GM21737 (cell line): ENCODE data around the gene PARVG.

ENCODE experiments used
- ATAC-seq: cut with Tn5 transposase; IDR thresholded peaks from one replicate; pipeline ENCODE4 v1.9.1; 2021; ENCODE audit warnings: mild to moderate bottlenecking, moderate library complexity; ENCODE audit not compliant: unreplicated experiment

Gene PARVG, protein sequence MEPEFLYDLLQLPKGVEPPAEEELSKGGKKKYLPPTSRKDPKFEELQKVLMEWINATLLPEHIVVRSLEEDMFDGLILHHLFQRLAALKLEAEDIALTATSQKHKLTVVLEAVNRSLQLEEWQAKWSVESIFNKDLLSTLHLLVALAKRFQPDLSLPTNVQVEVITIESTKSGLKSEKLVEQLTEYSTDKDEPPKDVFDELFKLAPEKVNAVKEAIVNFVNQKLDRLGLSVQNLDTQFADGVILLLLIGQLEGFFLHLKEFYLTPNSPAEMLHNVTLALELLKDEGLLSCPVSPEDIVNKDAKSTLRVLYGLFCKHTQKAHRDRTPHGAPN

DNA sequence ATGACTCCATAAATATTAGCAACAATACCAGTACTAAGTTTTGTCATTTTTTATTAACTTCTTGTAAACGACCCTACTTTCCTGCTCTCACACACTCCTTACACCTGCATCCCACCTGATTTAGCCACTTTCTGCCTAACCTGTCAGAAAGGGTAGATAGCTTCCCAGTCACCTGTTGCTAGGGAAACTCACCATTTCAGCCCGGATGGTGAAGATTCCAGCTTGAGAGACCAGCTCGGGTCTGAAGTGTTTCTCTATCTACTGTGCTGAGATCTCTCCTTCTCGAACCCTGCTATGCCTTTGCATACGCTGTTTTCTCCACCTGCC lies at the start of gene PARVG:
TSS of gene PARVG (plus strand) at position 220 of the 327 bp plus-strand sequence. CDS start 2,405 bp downstream, outside the sequence.
- no peak for ATAC-seq

DNA sequence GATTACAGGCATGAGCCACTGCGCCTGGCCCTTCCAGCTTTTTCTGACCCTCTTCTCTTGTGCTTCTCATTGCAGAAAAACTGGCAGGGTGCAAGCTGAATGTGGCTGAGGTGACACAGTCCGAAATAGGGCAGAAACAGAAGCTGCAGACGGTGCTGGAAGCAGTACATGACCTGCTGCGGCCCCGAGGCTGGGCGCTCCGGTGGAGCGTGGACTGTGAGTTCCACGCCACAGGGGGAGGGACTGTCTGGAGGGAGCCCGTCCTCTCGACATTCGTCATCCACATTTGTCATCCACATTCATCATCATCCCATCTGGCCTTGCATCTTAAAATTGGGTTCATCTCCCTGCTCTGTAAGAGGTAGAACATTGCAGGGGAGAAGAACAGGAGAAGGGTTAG lies 49.3 kb upstream of the PARVG start:
- no peak for ATAC-seq

DNA sequence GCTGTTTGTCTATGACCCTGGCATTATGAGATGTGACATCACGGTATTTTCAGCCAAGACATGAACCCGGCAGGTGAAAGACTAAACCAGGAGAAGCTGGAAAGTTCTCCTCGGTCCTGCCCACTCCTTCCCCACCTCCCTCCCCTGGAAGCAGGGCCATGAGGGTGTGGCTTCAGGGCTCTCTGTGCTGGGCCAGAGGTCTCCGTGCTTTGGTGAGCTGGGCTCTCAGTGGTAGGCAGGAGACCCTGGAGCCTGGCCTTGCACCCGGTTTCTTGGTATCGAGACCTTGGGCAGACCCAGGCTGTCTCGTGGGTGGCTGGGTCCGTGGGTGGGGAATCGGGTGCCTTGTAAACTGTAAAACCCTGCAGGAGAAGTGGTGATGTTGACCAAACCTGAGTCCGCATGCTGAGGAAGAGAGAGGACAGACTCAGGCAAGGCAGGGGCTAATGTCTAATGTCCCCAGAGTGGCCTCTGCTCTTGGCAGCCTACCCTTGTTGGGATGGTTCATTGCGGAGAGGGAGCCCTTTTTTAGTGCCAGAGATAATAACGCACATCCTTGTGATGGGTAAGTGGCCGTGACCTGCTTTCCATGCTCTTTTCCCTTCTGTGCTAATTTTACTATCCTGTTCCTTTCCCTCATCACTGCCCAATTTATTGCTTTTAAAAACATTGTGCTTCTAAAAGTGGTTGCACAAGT lies 48.6 kb upstream of the PARVG start:
- no peak for ATAC-seq

DNA sequence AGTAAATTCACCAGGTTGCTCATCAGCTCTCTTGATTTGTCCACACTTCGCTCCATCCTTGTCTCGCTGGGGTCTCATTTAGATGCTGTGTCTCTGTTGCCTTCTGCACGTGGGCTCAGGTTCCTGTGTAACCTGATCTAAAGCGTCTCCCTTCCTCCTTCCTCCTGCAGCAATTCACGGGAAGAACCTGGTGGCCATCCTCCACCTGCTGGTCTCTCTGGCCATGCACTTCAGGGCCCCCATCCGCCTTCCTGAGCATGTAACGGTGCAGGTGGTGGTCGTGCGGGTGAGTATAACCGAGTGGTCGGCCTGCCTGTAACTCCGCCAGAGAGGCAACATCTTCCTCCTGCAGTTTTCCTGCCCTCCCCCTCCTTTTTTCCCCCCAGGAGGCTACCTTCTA lies 48.0 kb upstream of the PARVG start:
- ATAC-seq, result no peak

DNA sequence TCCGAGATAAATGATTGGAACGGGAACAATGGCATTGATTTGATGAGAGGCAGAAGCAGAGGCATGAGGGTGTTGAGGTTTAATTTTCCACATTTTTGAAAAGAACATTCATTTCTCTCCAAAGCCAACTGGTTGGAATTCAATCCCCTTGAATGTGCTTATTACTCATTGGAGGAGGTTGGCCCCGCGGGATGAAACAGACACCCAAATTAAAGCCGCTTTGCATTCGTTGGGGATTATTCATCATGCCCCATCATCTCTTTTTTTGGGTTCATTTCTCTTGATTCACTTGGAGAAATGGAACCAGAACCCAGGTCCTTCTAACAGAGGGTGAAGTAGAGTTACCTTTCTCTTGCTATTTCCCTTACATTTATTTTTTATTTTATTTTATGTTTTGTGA lies 47.6 kb upstream of the PARVG start:
- no peak for ATAC-seq

DNA sequence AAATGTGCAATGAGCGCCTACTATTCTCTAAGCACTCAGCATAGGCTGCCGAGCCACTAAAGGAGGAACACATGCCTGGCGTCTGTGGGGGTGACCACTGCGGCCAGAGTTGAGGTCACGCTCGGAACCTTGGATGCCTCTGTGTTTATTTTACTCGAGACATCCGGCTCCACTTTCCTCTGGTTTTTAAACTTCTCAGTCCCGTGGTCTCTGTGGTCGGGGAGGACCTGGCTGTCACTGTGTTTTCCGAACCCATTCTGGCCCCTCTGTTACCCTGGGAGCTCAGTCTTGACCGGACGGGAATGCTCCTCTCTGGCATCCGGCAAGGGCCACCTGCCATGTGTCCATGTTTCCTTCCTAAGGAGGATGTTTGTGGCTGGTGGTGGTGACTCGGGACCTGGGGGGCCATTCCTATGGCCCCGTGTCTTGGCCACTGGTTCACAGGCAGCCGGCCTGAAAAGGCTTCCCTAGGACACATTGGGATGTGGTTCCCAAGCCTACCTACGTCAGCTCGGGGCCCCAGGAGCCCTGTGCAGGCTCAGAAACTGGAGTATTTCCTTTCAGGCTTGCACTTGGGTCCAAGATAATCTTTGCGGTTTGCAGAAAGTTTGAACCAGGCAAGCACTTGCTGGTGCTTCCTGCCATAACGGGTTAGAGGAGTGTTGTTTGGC lies 46.7 kb upstream of the PARVG start:
- no peak for ATAC-seq

DNA sequence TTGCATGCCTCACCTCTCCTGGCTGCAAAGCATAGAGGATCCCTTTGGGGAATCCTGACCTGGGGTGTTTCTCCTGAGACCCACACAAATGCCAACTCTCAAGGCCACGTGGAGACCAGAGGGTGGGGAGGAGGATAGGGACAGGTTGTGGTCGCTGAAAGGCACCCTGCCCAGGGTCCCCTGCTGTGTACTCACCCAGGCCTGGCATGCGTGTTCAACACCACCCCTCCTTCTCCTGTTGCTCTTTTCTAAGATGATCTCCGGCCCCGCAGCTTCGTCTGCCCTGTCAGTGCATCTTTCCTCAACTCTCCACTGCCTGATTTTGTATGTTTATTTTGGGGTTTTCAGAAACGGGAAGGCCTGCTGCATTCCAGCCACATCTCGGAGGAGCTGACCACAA lies 44.6 kb upstream of the PARVG start:
- no peak for ATAC-seq

DNA sequence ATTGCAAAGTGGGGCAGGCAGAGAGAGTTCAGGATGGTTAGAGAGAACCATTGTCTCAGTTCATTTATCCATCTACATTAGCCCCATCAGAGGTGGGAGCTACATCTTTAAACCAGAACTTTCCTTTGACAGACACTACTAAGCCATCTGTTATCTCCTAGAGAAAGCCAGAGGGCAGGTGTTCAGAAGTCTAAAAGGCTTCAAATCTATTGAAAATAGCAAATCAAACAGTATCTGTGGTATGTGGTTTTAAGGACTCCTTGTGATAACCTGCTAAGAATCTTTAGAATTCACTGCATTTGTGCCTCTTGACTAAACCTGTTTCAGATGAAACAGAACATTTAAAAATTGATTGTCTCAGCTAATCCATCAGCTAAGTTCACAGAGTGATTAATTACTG lies 43.9 kb upstream of the PARVG start:
- ATAC-seq, result no peak

DNA sequence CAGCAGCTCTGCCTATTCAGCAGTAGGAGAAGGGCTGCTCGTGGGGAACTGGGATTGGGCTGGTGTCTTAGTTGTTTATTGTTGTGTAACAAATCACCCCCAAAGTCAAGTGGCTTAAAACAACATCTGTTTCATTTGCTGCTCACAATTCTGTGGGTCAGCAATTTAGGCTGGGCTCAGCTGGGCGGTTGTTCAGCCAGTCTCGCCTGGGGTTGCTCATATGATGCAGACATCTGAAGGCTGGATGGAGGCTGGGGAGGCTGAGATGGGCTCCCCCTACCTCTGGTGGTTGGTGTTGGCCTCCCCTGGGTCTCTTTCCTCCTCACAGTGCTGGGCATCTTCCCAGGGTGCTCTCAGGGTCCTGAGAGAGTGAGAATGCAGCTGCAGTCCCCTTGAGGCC lies 43.3 kb upstream of the PARVG start:
- ATAC-seq, result no peak

DNA sequence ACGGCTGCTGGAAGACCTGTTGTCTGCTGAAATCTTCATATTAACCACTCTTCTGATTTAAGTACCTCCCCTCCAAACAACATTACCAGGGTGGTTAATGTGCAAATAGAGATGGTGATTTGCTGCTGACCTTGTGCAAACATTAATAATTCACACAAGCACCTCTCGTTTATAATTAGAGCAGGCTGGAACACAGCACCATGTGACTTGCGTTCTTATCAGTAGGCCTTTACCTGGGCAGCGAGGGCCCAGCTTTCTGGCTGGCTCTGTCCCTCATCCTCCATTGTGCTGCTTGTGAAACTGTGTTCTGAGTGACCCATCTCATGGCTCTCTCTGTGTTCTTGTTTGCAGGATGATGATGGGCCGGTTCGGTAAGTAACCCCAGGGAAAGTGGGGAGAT lies 41.0 kb upstream of the PARVG start:
- no peak for ATAC-seq

DNA sequence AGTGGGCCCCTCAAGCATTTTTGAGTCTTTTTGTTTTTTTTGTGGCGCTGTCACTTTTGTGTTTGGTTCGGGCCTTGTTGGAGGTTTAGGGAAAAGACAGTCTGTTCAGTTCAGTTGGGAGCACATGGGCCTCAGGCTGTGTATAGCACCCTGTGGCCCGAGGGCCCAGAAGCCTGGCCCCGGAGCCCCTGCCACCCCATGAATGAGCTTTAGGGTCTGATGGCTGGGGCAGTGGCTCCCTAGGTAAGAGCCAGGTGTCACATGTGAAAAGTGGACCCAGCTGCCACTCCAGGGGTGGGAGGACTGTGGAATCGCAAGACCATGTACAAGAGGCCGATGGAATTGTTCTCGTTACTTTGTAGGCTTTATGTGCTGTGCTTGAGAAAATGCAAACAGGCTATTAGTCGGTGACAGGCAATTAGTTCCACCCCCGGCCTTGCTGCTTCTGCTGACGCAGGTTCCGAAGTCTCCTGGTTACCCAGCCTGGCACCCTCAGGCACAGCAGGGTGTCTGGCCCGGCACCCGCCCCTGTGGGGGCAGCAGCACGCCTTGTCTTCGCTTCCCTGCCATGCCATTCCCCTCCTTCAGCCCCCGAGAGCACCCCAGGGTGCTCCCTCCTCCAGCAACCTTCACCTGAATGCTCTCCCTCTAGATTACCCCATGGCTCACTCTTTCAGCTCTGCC lies 38.2 kb upstream of the PARVG start:
- no peak for ATAC-seq

DNA sequence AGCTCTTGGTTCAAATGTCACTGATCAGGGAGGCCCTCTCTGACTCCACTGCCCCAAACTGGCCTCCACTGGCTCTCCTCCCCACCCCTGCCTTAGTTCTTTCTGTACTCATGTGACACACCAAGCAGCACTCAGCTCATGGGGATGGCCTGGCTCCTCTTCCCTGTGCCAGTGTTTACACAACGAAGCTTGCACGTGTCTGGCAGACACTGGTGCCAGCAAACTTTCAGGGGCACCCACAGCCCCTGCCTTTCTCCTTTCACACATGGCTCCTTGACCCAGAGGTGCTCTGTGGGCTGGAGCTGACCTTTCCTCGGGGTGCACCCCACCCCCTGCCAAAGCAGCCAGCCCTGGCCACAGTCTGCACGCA lies 37.6 kb upstream of the PARVG start:
- ATAC-seq, result no peak

DNA sequence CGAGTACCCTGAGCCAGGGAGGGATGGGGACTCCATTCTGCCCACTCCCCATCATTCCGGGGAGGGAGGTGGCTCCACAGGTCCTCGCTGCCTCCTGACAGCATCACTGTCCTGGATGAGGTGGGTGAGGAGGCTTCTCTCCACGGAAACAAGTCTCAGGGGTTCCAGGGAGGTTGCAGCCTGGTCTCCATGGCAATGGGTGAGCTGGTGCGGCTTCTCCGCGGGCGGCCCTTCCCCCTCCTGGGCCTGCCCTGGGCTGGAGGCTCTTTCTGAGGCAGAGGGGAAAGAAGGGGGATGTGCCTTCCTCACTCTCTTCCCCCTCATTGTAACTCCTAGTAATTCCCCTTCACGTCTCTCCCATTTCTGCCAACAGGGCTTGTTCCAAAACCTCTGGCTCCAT lies 37.1 kb upstream of the PARVG start:
- ATAC-seq, result no peak

DNA sequence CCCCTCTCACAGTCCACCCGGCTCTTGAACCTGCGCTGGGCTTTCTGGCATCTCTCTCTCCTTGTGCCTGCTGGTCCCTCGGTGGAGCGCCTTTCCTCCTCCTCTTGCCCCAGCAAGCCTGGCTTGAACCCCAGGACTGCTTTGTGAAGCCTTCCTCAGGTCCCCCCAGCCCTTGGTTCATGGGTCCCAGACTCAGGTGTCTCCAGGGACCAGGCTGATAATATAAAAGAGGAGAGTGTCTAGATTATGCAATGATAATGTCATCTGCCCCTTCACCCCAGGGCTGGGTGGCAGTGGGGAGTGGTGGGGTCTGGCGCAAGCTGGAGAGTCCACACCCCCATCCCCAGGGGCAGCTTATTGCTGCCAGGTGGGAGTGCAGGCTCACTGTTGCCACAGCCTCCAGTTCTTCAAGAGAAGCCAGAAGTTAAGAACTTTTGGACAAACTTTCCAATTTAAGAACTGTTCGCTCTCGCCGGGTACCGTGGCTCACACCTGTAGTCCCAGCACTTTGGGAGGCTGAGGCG lies 36.6 kb upstream of the PARVG start:
- ATAC-seq, result no peak

DNA sequence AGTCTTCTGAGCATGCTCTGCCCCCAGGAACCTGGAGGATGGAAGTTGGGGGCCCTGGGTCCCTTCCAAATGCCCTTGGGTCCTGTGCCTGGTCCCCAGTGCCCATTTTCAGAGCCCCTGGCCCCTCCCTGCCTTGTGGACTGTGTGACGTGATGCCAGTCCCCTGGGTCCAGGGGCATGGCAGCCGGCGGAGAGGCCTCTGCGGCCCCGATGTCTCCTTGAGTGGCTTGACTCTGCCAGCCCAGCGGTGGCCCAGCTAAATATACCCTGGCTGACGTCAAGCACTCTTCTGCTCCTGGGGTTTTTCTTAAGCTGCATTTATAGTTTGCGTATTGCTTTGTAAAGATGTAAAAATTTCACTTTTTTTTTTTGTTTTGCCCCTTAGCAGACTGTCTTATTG lies 35.2 kb upstream of the PARVG start:
- ATAC-seq, result no peak

DNA sequence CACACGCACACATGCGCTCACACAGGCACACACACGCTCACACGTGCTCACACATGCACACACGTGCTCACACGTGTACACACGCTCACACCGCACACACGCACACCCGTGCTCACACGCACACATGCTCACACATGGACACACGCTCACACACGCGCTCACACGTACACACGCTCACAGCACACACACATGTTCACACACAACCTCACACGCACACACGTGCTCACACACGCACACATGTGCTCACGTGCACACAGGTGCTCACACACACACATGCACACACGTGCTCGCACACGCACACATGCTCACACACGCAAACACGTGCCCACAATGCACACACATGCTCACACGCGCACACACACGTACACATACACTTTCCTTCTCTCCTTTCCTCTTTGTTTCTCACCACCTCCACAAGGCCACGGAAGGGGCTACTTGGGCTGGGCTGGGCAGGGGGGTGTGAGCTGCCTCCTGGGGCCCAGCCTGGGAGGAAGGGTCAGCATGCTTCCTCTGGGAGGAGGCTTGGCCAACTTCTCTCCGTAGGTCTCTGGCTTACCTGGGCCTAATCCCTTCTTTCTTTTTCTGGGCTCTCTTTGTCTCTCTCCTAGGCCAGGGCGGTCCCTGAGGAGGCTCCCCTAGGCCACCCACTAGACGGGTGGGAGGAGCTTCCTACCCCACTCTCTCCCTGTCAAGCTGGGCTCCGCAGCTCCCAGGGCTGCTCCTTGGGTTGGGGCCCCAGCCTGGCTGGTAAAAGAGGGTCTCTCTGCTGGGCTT lies 34.5 kb upstream of the PARVG start:
- no peak for ATAC-seq

DNA sequence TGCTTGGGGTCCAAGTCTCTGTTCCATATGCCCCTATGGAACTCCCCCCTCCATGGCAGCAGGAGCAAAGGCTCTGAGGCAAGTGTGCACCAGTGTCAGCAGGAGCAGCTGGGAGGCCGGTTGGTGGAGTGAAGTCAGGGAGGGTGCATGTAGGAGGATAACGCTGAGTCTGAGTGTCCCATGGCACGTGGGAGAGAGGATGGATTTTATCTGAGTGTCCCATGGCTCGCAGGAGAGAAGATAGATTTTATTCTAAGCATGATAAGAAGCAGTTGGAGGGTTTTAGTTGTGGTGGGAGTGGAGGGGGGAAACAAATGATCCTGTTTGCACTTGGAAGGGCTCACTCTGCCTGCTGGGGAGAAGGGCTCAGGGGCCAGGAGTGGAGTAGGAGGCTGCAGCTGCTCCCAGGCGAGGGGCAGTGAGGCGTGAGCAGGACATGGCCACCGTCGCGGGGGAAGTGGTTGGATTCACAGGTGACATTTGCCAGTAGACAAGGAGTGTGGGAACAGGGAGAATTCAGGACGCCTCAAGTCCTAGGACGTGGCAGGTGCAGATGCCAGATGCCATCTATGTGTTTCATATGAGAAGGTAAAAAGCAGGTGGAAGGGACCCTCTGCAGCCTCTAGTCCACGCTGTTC lies 33.6 kb upstream of the PARVG start:
- no peak for ATAC-seq

DNA sequence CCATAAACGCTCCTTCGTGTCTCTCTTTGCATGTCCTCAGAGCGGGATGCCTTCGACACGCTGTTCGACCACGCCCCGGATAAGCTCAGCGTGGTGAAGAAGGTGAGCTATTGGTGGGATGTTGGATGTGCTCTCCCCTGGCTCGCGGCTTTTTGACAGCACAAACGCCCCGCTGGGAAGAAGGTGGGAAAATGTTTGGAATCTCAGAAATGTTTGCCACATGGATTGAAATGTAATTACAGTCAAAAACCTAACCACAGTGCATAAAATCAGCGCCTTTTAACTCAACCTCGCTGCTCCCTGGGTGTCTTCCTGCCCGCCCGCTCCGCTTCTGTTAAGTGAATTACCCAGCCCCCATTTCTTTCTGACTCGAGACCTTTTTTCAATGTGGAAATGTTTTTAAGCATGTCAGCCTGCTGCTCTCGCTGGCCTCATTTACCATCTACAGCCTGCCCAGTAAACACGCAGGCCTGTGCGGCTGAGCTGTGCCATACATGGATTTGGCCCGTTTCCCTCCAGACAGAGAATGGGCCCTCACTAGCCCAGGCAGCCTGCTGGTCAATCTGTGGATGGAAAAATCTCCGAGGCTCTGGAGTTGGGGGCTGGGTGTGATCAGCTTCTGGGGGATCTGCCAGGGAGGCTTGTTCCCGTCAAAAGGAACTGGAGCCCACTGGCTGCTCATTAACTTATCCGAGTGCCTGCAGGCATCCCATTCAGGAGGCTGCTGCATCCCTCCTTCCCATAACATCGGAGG lies 32.7 kb upstream of the PARVG start:
- ATAC-seq, result no peak

DNA sequence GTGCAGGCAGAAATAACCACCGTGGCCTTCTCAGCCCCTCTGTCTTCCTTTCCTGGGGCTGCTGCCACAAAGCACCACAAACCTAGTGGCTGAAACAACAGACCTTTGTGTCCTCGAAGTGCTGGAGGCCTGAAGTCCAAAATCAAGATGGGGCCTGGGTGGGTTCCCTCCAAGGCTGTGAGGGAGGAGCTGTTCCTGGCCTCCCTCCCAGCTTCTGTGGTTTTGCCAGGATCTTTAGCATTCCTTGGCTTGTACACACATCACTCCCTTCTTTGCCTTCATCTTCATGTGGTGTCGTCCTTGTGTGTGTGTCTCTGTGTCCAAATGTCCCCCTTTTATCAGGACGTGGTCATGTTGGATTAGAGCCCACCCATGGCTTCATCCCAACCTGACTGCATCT lies 29.0 kb upstream of the PARVG start:
- ATAC-seq, result no peak

DNA sequence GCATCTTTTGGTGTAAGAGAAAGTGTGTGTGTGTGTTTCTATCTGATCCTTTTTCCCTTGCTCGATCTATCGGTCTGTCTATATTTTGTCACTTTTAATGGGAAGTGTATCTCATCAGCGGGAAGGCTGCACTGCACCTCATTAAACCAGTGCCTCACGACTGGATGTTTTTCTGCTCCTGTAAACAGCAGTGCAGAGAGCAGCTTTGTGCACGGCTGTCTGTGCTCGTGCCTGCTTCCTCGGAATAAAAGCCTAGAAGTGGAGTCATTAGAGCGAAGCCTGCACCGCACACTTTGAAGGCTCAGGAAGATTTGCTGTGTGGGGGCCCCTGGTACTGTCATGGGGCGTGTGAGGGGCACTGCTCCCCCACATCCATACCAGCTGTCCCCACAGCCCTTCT lies 27.0 kb upstream of the PARVG start:
- no peak for ATAC-seq
